Hepatocyte (in vitro differentiated cells): Measurements from ENCODE around the gene FKTN. TPM values are rescaled to one million over a fixed set of nuclear protein-coding genes. Genes with fewer than 3 reads are reported as not detected.

Experiments
- DNase-seq: peaks from one replicate; pipeline ENCODE4 v3.0.0-alpha.2; 2016; ENCODE audit warnings: low spot score
- H2AFZ ChIP-seq: fragments of 200-600 bp; sonication (generic); 2 replicates; pipeline ENCODE4 v1.6.0; 2016; ENCODE audit warnings: antibody characterized with exemption, mild to moderate bottlenecking
- H3K27ac ChIP-seq: fragments of 200-600 bp; sonication (generic); 2 replicates; pipeline ENCODE4 v1.5.1; 2016; ENCODE audit warnings: mild to moderate bottlenecking
- H3K27me3 ChIP-seq: fragments of 200-600 bp; sonication (generic); 2 replicates; pipeline ENCODE4 v1.6.1; 2016
- H3K36me3 ChIP-seq: fragments of 200-600 bp; sonication (generic); replicated peaks from 2 replicates; pipeline ENCODE4 v1.5.1; 2016; ENCODE audit warnings: low read depth; ENCODE audit not compliant: insufficient read depth
- H3K4me1 ChIP-seq: fragments of 200-600 bp; sonication (generic); 2 replicates; pipeline ENCODE4 v1.5.1; 2016; ENCODE audit warnings: mild to moderate bottlenecking, moderate library complexity; ENCODE audit not compliant: insufficient read depth
- H3K4me2 ChIP-seq: fragments of 200-600 bp; sonication (generic); 2 replicates; pipeline ENCODE4 v1.6.0; 2016
- H3K4me3 ChIP-seq: fragments of 200-600 bp; sonication (generic); 2 replicates; pipeline ENCODE4 v1.5.1; 2016; ENCODE audit warnings: mild to moderate bottlenecking
- H3K79me2 ChIP-seq: fragments of 200-600 bp; sonication (generic); 2 replicates; pipeline ENCODE4 v1.6.0; 2017; ENCODE audit warnings: mild to moderate bottlenecking
- H3K9me2 ChIP-seq: fragments of 200-600 bp; sonication (generic); replicated peaks from 2 replicates; pipeline ENCODE4 v1.6.0; 2017; ENCODE audit warnings: mild to moderate bottlenecking; ENCODE audit not compliant: insufficient read depth
- H3K9me3 ChIP-seq: fragments of 200-600 bp; sonication (generic); 2 replicates; pipeline ENCODE4 v1.5.1; 2016; ENCODE audit warnings: low read depth, mild to moderate bottlenecking
- H4K20me1 ChIP-seq: fragments of 200-600 bp; sonication (generic); 2 replicates; pipeline ENCODE4 v1.6.0; 2016; ENCODE audit warnings: mild to moderate bottlenecking; ENCODE audit not compliant: insufficient read depth, poor library complexity, severe bottlenecking
- CTCF ChIP-seq: fragments of 200-600 bp; sonication (generic); IDR thresholded peaks from 2 replicates; pipeline ENCODE4 v1.5.1; 2016; ENCODE audit warnings: antibody characterized with exemption, mild to moderate bottlenecking; ENCODE audit not compliant: poor library complexity
- EZH2 ChIP-seq: fragments of 200-600 bp; sonication (generic); IDR thresholded peaks from 2 replicates; pipeline ENCODE4 v1.6.1; 2016; ENCODE audit warnings: antibody characterized with exemption, mild to moderate bottlenecking, borderline replicate concordance
- EZH2phosphoT487 ChIP-seq: fragments of 200-600 bp; sonication (generic); IDR thresholded peaks from one replicate; pipeline ENCODE4 v1.6.1; 2018; ENCODE audit warnings: antibody characterized with exemption, mild to moderate bottlenecking, low read depth, moderate library complexity; ENCODE audit not compliant: unreplicated experiment, severe bottlenecking
- WGBS: methylation state at CpG from one replicate; pipeline ENCODE4 v1.1.6; 2016; ENCODE audit warnings: low lambda C conversion rate; ENCODE audit errors: missing lambda C conversion rate; 5-methylcytosine and 5-hydroxymethylcytosine counted together
- polyA plus RNA-seq: library from polyadenylated mRNA; unstranded; fragments of >200 nt; fragmentation: Nextera tagmentation; extraction: Ambion mirVana; gene quantifications from 2 replicates; pipeline ENCODE4 v1.2.1, GENCODE V29; 2016
- total RNA-seq: library from RNA; depleted of rRNA; stranded (reverse); fragments of >200 nt; gene quantifications from 2 replicates; pipeline ENCODE4 v1.2.3, GENCODE V29; 2014

FKTN gene
- total and polyA plus RNA-seq, 2 experiments from 2014 or later, result 1.8 to 27.1 TPM

DNA sequence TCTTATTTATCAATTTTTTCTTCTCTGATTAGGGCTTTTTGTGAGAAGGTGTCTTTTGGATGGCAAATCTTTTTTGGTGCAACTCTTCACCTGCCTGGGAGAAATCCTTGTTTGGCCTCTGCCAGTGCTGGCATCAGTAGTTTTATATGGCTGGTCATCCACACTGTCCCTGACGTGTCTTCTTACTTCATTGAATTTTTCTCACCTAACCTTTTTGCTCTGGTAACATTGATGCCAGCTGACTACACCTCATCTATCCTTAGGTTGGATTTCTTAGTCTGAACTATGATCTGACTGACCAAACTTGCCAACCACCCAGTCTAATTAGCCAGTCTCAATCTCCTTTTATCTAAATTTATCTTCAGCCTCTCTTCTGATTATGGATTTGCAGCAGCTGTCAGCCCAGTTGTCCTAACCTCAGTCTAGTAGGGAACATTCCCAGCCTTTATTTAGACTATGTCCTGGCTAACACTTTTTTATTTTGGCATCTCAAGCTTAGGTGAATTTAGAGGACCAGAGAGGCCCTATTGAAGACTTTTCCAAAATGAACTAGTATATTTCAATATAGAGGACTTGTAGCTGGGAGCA lies 125.9 kb downstream of the FKTN start:
- no peaks in the 10 kb centered on the region for H3K79me2 ChIP-seq
- H4K20me1 ChIP-seq, result no peaks in the 10 kb centered on the region
- 69% methylated on average over 1 of the region's 1 CpG for WGBS
- H3K9me2 ChIP-seq, result no peaks in the 10 kb centered on the region
- no peak overlapping the region for H3K4me3 ChIP-seq
- H3K4me2 ChIP-seq, result no peak overlapping the region
- DNase-seq, result no peak
- no peak overlapping the region for H3K27ac ChIP-seq
- TF ChIP-seq EZH2phosphoT487 (no peak), EZH2 (no peak), CTCF (no peak)
- H3K27me3 ChIP-seq, result no peaks in the 10 kb centered on the region
- no peaks in the 10 kb centered on the region for H3K36me3 ChIP-seq
- H3K9me3 ChIP-seq, result no peaks in the 10 kb centered on the region
- H2AFZ ChIP-seq, result no peak overlapping the region
- no peaks in the 10 kb centered on the region for H3K4me1 ChIP-seq

- Histone ChIP-seq H3K27me3 (peaks cover 4% of the 10 kb centered on the region), H3K79me2 (no peaks in the 10 kb centered on the region), H3K9me2 (no peaks in the 10 kb centered on the region), H2AFZ (no peak overlapping the region), H3K36me3 (no peaks in the 10 kb centered on the region), H3K4me1 (no peaks in the 10 kb centered on the region), H4K20me1 (no peaks in the 10 kb centered on the region), H3K27ac (no peak overlapping the region), H3K4me3 (no peak overlapping the region), H3K4me2 (no peak overlapping the region), H3K9me3 (no peaks in the 10 kb centered on the region)
- DNase-seq, result no peak
- WGBS, result 92% methylated on average over 4 of the region's 4 CpGs
- TF ChIP-seq EZH2, result no peak
- no peak for TF ChIP-seq EZH2phosphoT487
- no peak for TF ChIP-seq CTCF
These were observed 129.0 kb downstream of the FKTN start for GRCh38 chr9:105686936-105687335.

Other genes starting within 250 kb of the FKTN start
- gene FSD1L, start 110.1 kb upstream of the FKTN start, total RNA-seq, result 7.3 and 9.3 TPM in 2 replicates
- 1.1 and 2.5 TPM in 2 replicates for gene FSD1L, start 110.1 kb upstream of the FKTN start, polyA plus RNA-seq
- gene TAL2, start 104.3 kb downstream of the FKTN start, total RNA-seq, result not detected in 2 replicates
- 0.50 TPM in 1 of 2 replicates, not detected in the other for gene TAL2, start 104.3 kb downstream of the FKTN start, polyA plus RNA-seq
- 28.4 and 33.0 TPM in 2 replicates for gene TMEM38B, start 136.4 kb downstream of the FKTN start, total RNA-seq
- 14.2 and 22.0 TPM in 2 replicates for gene TMEM38B, start 136.4 kb downstream of the FKTN start, polyA plus RNA-seq